Stimulated activated CD4-positive, alpha-beta T cell treated with anti-CD3 and anti-CD28 coated beads, Interleukin-1b, Interleukin-23, amount 100 ng/mL, for 24 hours (primary cell): Measurements from ENCODE around the gene DNAI7.

Experiments used
- DNase-seq, 4 experiments: peaks; one replicate each; pipeline ENCODE4 v3.0.0-alpha.2; 2020; ENCODE audit warnings: low read depth in 4 of 4, low spot score in 1 of 4

DNAI7 gene

GRCh38 chr12:25106818-25107217, 88.1 kb downstream of the DNAI7 start:
- no peak for DNase-seq

DNA sequence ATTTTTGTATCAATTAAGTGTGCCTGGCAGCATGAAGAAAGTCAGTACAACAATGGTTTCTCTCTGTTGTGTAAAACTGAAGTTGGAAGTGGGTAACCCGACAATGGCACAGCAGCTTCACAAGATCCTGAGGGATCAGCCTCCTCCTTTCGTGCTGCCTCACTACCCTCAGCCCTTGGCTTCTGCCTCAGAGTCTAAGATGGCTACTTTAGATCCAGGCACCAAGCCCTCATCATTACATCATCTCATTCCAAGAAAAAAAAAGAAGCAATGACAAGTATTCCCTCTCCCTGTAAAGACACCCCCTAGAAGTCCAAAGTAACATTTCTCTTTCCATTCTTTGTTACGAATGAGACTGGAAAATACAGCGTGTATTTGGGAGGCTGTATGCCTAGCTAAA, 92.6 kb downstream of the DNAI7 start:
- no peak for DNase-seq

- no peak for DNase-seq
Observed at GRCh38 chr12:25101092-25101445, 93.9 kb downstream of the DNAI7 start.

DNA sequence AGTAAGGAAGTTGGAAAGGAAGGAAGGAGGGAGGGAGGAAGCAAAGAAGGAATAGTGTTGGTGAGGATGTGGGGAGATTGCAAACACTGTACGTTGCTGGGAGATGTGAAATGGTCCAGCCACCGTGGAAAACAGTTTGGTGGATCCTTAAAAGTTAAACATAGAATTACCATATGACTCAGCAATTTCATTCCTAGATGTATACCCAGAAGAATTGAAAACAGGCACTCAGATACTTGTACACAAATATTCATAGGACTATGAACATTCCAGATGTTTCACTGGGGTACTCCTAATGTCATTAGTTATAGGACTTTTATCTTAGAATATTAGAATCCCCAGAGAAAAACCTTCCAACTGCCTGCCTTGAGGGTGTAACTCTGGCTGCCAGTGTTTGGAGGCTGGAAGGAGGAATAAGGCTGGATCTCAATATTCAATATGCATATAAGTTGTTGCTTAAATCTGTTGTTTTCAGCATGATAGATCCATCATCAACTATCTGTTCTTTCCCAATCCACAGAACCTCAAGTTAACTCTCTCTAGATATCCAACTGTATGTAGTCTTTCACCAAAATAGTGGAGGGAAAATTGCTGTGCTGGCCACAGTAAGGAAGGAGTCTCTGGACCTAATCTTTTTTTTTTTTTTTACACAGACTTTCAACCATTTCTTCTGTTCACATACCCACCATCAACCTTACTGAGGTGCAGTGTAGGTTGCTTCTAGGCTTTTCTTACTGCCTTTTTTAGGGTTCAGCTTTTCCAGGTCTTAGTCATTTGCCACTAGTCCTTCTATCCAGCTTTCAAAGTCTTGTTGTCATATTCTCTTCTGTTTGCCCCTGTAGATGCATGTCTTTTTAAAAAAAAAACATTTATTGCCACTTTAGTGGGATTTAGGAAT, 94.5 kb downstream of the DNAI7 start:
- DNase-seq, result no peak

- no peak for DNase-seq
Observed at GRCh38 chr12:25099010-25099409, 96.0 kb downstream of the DNAI7 start.

DNA sequence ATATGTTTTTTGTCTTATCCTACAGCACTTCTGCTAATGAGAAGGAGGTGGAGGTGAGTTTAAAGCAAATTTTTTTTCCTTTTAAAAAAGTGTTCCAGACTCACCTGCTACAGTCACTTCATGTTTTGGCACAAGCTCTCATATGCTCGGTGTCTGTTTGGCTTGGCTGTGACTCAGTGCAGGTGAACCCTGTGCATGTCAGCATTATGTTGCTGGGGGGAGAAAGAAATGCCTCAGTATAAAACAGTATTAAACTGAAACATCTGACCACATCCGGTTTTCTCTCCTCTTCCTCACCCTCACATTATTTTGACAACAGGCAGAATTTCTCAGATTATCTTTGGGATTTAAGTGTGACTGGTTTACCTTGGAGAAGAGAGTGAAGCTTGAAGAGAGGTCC, 105.2 kb downstream of the DNAI7 start:
- no peak for DNase-seq

DNA sequence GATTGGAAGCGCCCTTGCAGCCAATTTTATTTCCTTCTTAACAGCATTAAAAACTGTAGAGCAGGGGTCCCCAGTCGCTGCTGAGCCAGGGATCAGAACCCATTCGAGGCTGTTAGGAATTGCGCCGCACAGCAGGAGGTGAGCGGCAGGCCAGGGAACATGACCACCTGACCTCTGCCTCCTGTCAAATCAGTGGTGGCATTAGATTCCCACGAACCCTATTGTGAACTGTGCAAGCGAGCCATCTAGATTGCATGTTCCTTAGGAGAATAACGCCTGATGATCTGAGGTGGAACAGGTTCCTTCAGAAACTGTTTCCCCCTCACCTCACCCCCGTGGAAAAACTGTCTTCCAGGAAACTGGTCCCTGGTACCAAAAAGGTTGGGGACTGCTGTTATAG, 107.4 kb downstream of the DNAI7 start:
- no peak for DNase-seq

- no peak for DNase-seq
Observed at GRCh38 chr12:25084816-25085215, 110.1 kb downstream of the DNAI7 start.

DNA sequence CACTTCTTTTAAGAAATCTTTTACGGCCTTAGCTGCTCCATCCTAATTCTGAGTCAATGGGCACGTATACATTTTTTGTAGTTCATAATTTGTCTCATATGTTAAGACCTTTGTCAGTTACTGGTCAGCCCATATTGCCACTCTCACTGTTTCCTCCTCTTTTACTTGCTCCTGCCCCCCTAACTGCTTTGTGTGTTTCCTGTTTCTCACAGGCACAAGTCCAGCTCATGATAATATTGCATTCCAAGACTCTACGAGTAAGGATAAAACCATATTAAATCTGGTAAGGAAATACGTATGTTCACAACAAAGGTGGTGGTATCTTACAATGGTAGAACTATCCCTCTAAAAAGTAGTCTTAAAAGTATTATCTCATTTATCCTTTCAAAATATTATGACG, 111.7 kb downstream of the DNAI7 start:
- no peak for DNase-seq

DNA sequence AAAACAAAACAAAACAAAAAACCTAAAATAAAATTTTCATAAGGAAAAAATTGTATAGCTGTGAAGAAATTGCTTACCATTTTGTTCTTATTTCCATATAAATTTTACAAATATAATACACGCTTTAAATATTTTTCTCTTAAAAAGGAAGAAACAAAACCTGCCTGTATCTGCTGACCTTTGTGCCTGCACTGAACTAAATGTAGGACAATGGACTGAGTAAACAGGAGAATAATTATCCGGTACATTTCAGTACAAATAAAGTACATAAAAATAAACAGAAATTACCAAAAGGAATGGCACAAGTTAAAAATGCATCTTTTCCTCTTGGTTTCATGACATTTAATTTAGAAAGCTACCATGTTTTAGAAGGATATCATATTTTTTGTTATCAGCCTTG, 112.3 kb downstream of the DNAI7 start:
- DNase-seq, result no peak

- no peak for DNase-seq
Observed at GRCh38 chr12:25079393-25079792, 115.6 kb downstream of the DNAI7 start.

- no peak for DNase-seq
Observed at GRCh38 chr12:25074954-25075353, 120.0 kb downstream of the DNAI7 start.

DNA sequence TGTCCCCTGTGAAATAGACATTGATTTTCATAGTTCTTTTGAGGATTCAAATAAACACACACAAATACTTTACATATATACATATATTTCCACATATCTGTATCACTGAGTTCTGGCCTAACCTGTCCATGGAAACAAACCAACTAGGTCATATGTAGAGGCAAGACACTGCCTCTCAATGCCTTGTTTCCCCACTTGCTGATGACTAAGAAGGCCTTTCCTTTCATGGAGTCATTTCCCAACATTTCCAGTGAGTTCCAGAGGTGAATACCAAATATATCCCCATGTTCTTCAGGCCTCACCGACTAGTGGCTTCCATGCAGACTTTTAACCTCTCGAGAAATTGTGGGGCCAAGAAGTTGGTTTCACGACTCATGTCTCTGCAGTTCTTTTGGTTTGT, 120.8 kb downstream of the DNAI7 start:
- DNase-seq, result no peak

GRCh38 chr12:25072906-25073650, 121.9 kb downstream of the DNAI7 start:
- DNase-seq, result no peak

DNA sequence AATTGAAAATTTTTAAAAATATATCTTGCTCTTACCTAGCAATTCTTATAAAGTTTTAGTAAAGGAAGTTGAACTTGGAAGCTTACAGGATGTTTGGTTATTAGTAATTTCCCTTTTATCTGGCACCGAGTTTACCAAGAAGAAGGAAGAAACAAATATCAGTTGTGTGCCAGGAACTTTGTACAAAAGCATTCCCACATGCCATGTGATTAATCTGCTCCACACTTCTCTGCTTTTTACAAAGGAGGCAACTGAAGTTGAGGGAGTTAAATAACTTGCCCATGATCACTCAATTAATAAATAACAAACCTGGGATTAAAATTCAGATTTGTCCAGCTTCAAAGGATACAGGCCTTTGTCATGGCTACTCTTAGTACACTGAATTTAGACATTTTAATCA, 123.6 kb downstream of the DNAI7 start:
- no peak for DNase-seq

DNA sequence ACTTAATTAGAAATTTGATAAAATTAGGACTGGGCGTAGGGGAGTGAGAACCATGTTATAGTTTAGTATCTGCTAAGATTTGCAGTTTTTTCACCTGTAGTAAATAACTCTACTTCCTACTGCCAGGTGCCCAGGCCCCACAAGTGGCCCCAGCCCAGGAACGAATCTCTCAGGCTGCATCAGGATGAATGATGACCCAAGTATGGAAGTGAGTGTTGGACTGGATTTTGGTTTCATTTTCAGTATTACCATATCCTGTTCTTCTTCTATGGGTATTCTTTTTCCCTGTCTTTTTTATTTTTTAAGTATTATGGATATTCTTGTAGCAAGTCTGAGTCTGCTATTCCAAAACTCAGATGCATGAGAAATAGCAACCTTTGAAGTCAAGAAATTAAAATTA, 125.7 kb downstream of the DNAI7 start:
- DNase-seq, result no peak

DNA sequence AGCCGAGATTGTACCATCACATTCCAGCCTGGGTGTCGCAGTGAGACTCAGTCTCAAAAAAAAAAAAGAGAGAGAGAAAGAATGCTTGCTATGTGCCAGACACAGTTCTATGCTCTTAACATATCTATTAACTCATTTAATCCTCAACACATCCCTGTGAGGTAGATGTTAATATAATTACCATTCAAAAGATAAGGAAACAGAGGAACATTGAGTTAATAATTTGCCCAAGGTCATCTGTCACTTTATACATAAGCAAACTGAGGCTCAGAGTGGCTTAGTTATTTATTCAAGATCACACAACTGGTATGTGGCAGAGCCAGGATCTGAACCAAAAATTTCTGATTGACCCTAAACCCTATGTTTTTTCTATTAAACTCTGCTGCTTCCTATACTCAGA, 129.9 kb downstream of the DNAI7 start:
- no peak for DNase-seq

- DNase-seq, result no peak
Observed at GRCh38 chr12:25063873-25064628, 130.9 kb downstream of the DNAI7 start.

- DNase-seq, result no peak
Observed at GRCh38 chr12:25058658-25059058, 136.3 kb downstream of the DNAI7 start.
